Suprapubic skin (tissue), 4 donors: ENCODE data around the gene SUPV3L1.

Source experiments
- CTCF ChIP-seq, 2 donors: fragments of 200-600 bp in 1 of 2; fragments of 450-650 bp in 1 of 2; sonication (generic) in 1 of 2; IDR thresholded peaks; one replicate each; pipeline ENCODE4 v1.5.1; 2016 to 2019; ENCODE audit warnings: antibody characterized with exemption in 2 of 2, mild to moderate bottlenecking in 1 of 2, moderate library complexity in 1 of 2
- POLR2A ChIP-seq, 2 donors: fragments of 450-650 bp; IDR thresholded peaks; one replicate each; pipeline ENCODE4 v1.6.1; 2017; ENCODE audit warnings: antibody characterized with exemption in 2 of 2, mild to moderate bottlenecking in 2 of 2, moderate library complexity in 2 of 2
- POLR2AphosphoS5 ChIP-seq, 3 donors: sonication (generic); formaldehyde crosslinking; IDR thresholded peaks; one replicate each; pipeline ENCODE4 v1.6.1; 2017; ENCODE audit warnings: antibody characterized with exemption in 3 of 3

DNA sequence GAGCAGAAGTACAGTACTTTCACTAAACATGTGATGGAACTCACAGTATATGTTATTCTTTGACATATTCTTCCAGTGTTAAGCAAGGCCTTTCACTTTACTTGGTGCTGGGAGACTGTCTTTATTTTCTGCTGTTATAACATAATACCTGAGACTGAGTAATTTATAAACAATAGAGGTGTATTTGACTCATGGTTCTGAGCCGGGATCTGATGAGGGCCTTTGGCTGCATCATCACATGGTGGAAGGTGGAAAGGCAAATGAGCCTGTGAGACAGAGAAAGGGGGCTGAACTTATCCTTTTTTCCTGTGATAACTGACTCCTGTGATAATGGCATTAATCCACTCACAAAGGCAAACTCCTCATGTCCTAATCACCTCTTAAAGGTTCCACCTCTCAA is 1.4 kb downstream of the SUPV3L1 start:
- TF ChIP-seq CTCF (IDR thresholded peaks at IDR 0.05) (no peak), POLR2A (IDR thresholded peaks at IDR 0.05) (no peak), POLR2AphosphoS5 (IDR thresholded peaks at IDR 0.05) (no peak)
